ELR (cell line): ENCODE measurements around the gene SYNDIG1L.
"Not testable (repeated sequence)": the region's sequence is repeated elsewhere in the genome, so short reads cannot be mapped to it uniquely, and the experiment has no call there.

Experiments used
- DNase-seq: peaks from one replicate; pipeline ENCODE4 v3.0.0-alpha.2; 2015; ENCODE audit warnings: low read depth

Gene SYNDIG1L

GRCh38 chr14:74426202-74426582, at the start of gene SYNDIG1L:
TSS of gene SYNDIG1L (minus strand) at chr14:74426210. CDS start at chr14:74409744, 16,466 bp downstream.
- no peak for DNase-seq

GRCh38 chr14:74475678-74476077, 49.7 kb upstream of the SYNDIG1L start:
- DNase-seq, result peak; percentile 88

GRCh38 chr14:74474376-74474775, 48.4 kb upstream of the SYNDIG1L start:
- no peak for DNase-seq

GRCh38 chr14:74472601-74473000, 46.6 kb upstream of the SYNDIG1L start:
- DNase-seq, result no peak

- no peak for DNase-seq
Measured at GRCh38 chr14:74469548-74470518, 43.8 kb upstream of the SYNDIG1L start.

- DNase-seq, result no peak
Measured at GRCh38 chr14:74468513-74468912, 42.5 kb upstream of the SYNDIG1L start.

- DNase-seq, result no peak
Measured at GRCh38 chr14:74465335-74465734, 39.3 kb upstream of the SYNDIG1L start.

- no peak for DNase-seq
Measured at GRCh38 chr14:74464785-74465184, 38.8 kb upstream of the SYNDIG1L start.

GRCh38 chr14:74463697-74464096, 37.7 kb upstream of the SYNDIG1L start:
- DNase-seq, result no peak

- no peak for DNase-seq
Measured at GRCh38 chr14:74462993-74463392, 37.0 kb upstream of the SYNDIG1L start.

- no peak for DNase-seq
Measured at GRCh38 chr14:74459976-74460375, 34.0 kb upstream of the SYNDIG1L start.

- peak; percentile 81 for DNase-seq
Measured at GRCh38 chr14:74459289-74459946, 33.4 kb upstream of the SYNDIG1L start.

GRCh38 chr14:74457565-74457895, 31.5 kb upstream of the SYNDIG1L start:
- DNase-seq, result no peak

- no peak for DNase-seq
Measured at GRCh38 chr14:74456684-74457564, 30.9 kb upstream of the SYNDIG1L start.

- not testable (repeated sequence) for DNase-seq
Measured at GRCh38 chr14:74454397-74454796, 28.4 kb upstream of the SYNDIG1L start.

- DNase-seq, result no peak
Measured at GRCh38 chr14:74444866-74445265, 18.9 kb upstream of the SYNDIG1L start.

- no peak for DNase-seq
Measured at GRCh38 chr14:74442757-74443156, 16.7 kb upstream of the SYNDIG1L start.

GRCh38 chr14:74441113-74441512, 15.1 kb upstream of the SYNDIG1L start:
- DNase-seq, result no peak

- no peak for DNase-seq
Measured at GRCh38 chr14:74438351-74438915, 12.4 kb upstream of the SYNDIG1L start.

GRCh38 chr14:74437496-74438053, 11.6 kb upstream of the SYNDIG1L start:
- peak; percentile 9 for DNase-seq

GRCh38 chr14:74434294-74434693, 8.3 kb upstream of the SYNDIG1L start:
- DNase-seq, result no peak

GRCh38 chr14:74429991-74430390, 4.0 kb upstream of the SYNDIG1L start:
- no peak for DNase-seq
